Cardiac muscle cell (in vitro differentiated cells and primary cell): Measurements from ENCODE around the gene TMEM176A. TPM values are rescaled to one million over a fixed set of nuclear protein-coding genes. Genes with fewer than 3 reads are reported as not detected.

Source experiments
- DNase-seq, 2 donors: peaks; one replicate each; pipeline versions ENCODE4 v3.0.0 to v3.0.0-alpha.2; 2010 to 2017; ENCODE audit warnings: low read depth in 1 of 2, low spot score in 1 of 2
- H3K27ac ChIP-seq: fragments of 200-600 bp; sonication (generic); 2 replicates; pipeline ENCODE4 v1.5.1; 2016
- H3K27me3 ChIP-seq: fragments of 200-600 bp; sonication (generic); 2 replicates; pipeline ENCODE4 v1.6.0; 2016; ENCODE audit warnings: control low read depth
- H3K36me3 ChIP-seq: fragments of 200-600 bp; sonication (generic); 2 replicates; pipeline ENCODE4 v1.5.1; 2016; ENCODE audit warnings: control low read depth
- H3K4me1 ChIP-seq: fragments of 200-600 bp; sonication (generic); 2 replicates; pipeline ENCODE4 v1.8.1; 2017; ENCODE audit warnings: low read depth, mild to moderate bottlenecking, mixed run types
- H3K4me3 ChIP-seq: fragments of 200-600 bp; sonication (generic); 2 replicates; pipeline ENCODE4 v1.5.1; 2016; ENCODE audit warnings: mild to moderate bottlenecking
- H3K9me3 ChIP-seq: fragments of 200-600 bp; sonication (generic); 2 replicates; pipeline ENCODE4 v1.5.1; 2017; ENCODE audit warnings: low read depth, mild to moderate bottlenecking, control low read depth
- polyA plus RNA-seq: library from polyadenylated mRNA; unstranded; fragments of >200 nt; fragmentation: Nextera tagmentation; extraction: Ambion mirVana; gene quantifications from 2 replicates; pipeline ENCODE4 v1.2.1, GENCODE V29; 2016
- total RNA-seq: library from RNA; depleted of rRNA; stranded (reverse); fragments of >200 nt; gene quantifications from 2 replicates; pipeline ENCODE4 v1.2.3, GENCODE V29; 2016
- TF ChIP-seq, protein P1 (sequence below): IDR thresholded peaks from 2 replicates; pipeline ENCODE4 v1.5.1; 2012; ENCODE audit warnings: low read depth, mild to moderate bottlenecking, low read length

The TMEM176A gene, protein sequence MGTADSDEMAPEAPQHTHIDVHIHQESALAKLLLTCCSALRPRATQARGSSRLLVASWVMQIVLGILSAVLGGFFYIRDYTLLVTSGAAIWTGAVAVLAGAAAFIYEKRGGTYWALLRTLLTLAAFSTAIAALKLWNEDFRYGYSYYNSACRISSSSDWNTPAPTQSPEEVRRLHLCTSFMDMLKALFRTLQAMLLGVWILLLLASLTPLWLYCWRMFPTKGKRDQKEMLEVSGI
- 18.2 and 19.1 TPM in 2 replicates for total RNA-seq
- 32.1 and 35.7 TPM in 2 replicates for polyA plus RNA-seq

GRCh38 chr7:150800581-150801241 is at the start of gene TMEM176A:
Gene TMEM176A (plus strand): TSS chr7:150800769. CDS start chr7:150801551, 782 bp downstream.
- Histone ChIP-seq H3K4me1 (no peaks in the 10 kb centered on the region), H3K27ac (no peak within 1 kb of the TSS), H3K27me3 (peaks cover 71% of the 10 kb centered on the region)

DNA sequence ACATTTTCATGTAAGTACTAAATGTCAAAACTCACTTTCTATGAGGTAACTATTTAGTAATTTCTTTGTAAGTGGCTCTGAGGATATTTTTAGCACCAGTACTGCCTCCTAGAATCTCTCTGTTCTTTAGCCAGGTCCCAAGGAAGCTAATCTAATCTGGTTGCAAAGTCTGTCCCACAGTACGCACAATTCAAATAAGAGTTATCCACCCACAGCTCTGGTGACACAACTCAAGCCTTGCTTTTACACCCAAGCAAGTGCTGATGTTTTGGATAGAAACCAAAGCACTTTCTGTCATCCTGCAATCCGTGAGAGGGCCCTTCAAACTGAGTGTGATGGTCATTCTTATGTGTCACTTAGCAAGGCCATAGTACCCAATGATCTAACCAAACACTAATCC is 48.9 kb upstream of the TMEM176A start:
- H3K36me3 ChIP-seq: no peaks in the 10 kb centered on the region
- no peaks in the 10 kb centered on the region for H3K9me3 ChIP-seq
- no peaks in the 10 kb centered on the region for H3K27me3 ChIP-seq
- TF ChIP-seq, protein P1, sequence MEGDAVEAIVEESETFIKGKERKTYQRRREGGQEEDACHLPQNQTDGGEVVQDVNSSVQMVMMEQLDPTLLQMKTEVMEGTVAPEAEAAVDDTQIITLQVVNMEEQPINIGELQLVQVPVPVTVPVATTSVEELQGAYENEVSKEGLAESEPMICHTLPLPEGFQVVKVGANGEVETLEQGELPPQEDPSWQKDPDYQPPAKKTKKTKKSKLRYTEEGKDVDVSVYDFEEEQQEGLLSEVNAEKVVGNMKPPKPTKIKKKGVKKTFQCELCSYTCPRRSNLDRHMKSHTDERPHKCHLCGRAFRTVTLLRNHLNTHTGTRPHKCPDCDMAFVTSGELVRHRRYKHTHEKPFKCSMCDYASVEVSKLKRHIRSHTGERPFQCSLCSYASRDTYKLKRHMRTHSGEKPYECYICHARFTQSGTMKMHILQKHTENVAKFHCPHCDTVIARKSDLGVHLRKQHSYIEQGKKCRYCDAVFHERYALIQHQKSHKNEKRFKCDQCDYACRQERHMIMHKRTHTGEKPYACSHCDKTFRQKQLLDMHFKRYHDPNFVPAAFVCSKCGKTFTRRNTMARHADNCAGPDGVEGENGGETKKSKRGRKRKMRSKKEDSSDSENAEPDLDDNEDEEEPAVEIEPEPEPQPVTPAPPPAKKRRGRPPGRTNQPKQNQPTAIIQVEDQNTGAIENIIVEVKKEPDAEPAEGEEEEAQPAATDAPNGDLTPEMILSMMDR: no peak
- no peak overlapping the region for H3K4me3 ChIP-seq
- DNase-seq: peak in 1 of 2 donors; percentile 78
- peak overlapping the region; percentile 65 for H3K27ac ChIP-seq
- H3K4me1 ChIP-seq: peaks cover 9% of the 10 kb centered on the region

More at GRCh38 chr7:150800581-150801241, at the start of gene TMEM176A:
- H3K36me3 ChIP-seq: no peaks in the 10 kb centered on the region
- DNase-seq: no peak
- peak within 1 kb of the TSS; percentile 36 for H3K4me3 ChIP-seq
- no peaks in the 10 kb centered on the region for H3K9me3 ChIP-seq
- TF ChIP-seq, protein P1: no peak

DNA sequence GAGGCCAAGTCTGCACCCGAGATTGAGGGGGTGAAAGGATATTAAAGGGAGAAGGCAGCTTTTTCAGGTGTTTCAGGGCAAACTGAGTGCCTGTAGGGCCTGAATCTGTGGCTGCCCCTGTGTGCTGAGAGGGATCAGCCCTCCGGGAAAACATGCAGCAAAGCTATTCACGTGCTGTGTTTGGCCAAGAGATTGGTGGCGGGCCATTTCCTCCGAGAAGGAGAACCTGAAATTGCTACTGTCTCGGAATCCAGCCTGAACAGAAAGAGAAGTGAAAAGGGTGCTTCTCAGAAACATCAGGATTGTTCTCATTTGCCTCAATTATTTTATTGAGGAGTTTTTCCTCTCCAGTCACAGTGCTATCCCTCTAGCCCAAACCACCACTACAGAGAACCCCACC is 47.3 kb upstream of the TMEM176A start:
- Histone ChIP-seq H3K36me3 (no peaks in the 10 kb centered on the region), H3K4me3 (no peak overlapping the region), H3K27me3 (no peaks in the 10 kb centered on the region), H3K27ac (no peak overlapping the region), H3K9me3 (no peaks in the 10 kb centered on the region), H3K4me1 (peaks cover 9% of the 10 kb centered on the region)
- TF ChIP-seq, protein P1: no peak
- no peak for DNase-seq

- Histone ChIP-seq H3K27me3 (no peaks in the 10 kb centered on the region), H3K36me3 (no peaks in the 10 kb centered on the region), H3K27ac (no peak overlapping the region), H3K9me3 (no peaks in the 10 kb centered on the region), H3K4me3 (no peak overlapping the region), H3K4me1 (peaks cover 9% of the 10 kb centered on the region)
- TF ChIP-seq, protein P1: peak; percentile 10
- DNase-seq: peak; percentile 11 to 42
Observed at GRCh38 chr7:150753826-150754603, 46.6 kb upstream of the TMEM176A start.

DNA sequence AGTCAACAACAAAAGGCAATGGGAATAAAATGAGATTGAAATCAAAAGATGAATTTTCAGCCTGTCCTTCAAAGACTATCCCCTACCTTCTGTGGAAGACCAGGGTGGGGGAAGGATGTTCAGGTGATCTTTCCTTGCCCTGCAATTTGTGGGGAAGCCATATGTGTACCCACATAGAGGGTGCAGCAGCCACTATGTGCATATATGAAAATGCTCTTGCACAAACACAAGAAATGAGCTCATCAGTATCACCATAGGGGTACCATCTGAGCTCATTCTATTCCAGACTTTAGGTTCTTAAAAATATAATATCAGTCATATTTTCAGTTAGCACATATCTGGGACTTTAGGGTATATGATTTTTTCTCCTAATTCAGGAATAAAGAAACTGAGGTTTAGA is 45.6 kb upstream of the TMEM176A start:
- Histone ChIP-seq H3K4me3 (no peak overlapping the region), H3K27ac (no peak overlapping the region), H3K4me1 (peaks cover 9% of the 10 kb centered on the region), H3K36me3 (no peaks in the 10 kb centered on the region), H3K27me3 (no peaks in the 10 kb centered on the region), H3K9me3 (no peaks in the 10 kb centered on the region)
- TF ChIP-seq, protein P1: no peak
- DNase-seq: no peak
